ENCODE results near the gene PRKACB.

- TF ChIP-seq CTCF (IDR thresholded peaks at IDR 0.05; ENCODE audit: low read depth, low read length, missing input control), result no peak
- TF ChIP-seq SP1 (IDR thresholded peaks at IDR 0.05), result no peak
- no peak for TF ChIP-seq JUND (IDR thresholded peaks at IDR 0.05)
- no peak for TF ChIP-seq YY1 (IDR thresholded peaks at IDR 0.05)
- TF ChIP-seq ZBTB33 (IDR thresholded peaks at IDR 0.05), result no peak
- TF ChIP-seq GABPA (IDR thresholded peaks at IDR 0.05 in 1 of 2, conservative IDR thresholded peaks at IDR 0.05 in 1 of 2), result no peak
- TF ChIP-seq MAX (IDR thresholded peaks at IDR 0.05), result no peak
These were observed 80.8 kb downstream of the PRKACB start for GRCh38 chr1:84224905-84225304.
